Measurements from ENCODE around the gene CEACAM3. TPM values are rescaled to one million over a fixed set of nuclear protein-coding genes. Genes with fewer than 3 reads are reported as not detected.

CEACAM3 gene
- not detected in 5 replicates for total RNA-seq (2022; extraction: Qiagen RNA extraction)

DNA sequence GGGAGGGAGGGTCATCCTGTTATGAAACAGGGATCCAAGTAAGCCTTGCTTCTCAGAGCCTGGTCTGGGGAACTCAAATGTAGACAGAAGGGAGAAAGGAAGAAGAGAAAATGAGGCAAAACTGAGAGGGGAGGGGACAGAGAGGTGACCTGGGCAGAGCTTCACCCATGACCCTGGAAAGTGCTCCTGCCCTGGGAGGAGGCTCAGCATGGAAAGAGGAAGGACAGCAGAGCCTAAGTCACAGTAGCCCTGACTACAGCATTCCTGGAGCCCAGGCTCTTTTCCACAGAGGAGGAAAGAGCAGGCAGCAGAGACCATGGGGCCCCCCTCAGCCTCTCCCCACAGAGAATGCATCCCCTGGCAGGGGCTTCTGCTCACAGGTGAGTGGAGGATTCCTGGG, at the start of gene CEACAM3:
Gene CEACAM3 (plus strand): TSS at position 226 of the 400 bp plus-strand sequence. CDS start 91 bp downstream, at position 317.

DNA sequence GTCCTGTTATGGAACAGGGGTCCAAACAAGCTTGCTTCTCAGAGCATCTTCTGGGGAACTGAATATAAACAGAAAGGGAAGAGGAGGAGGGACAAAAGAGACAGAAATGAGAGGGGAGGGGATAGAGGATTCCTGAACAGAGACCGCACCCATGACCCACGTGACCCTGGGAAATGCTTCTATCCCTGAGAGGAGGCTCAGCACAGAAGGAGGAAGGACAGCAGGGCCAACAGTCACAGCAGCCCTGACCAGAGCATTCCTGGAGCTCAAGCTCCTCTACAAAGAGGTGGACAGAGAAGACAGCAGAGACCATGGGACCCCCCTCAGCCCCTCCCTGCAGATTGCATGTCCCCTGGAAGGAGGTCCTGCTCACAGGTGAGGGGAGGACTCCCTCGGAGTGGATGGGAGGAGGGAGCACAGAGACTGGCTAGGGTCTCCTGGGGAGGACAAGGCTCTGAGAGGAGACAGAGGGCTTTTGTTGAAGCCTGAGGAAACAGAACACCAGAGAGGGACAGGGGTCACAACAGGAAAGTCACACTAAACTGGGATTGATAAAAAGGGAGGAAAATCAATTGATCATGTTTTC, 41.0 kb upstream of the CEACAM3 start, which contains the start of gene CEACAM6:
Gene CEACAM6 (plus strand): TSS at position 203 of the 586 bp plus-strand sequence. CDS start 109 bp downstream, at position 312.

GRCh38 chr19:41844601-41845000, 48.2 kb downstream of the CEACAM3 start, which contains the start of gene LYPD4:
Gene LYPD4, minus strand, starts transcription at chr19:41844683. Its CDS starts 5,398 bp downstream, at chr19:41839285.

GRCh38 chr19:41845001-41845050, 48.4 kb downstream of the CEACAM3 start, which contains the start of gene DMRTC2:
Gene DMRTC2, plus strand, starts transcription at chr19:41845042. Its CDS starts 2,387 bp downstream, at chr19:41847429.

DNA sequence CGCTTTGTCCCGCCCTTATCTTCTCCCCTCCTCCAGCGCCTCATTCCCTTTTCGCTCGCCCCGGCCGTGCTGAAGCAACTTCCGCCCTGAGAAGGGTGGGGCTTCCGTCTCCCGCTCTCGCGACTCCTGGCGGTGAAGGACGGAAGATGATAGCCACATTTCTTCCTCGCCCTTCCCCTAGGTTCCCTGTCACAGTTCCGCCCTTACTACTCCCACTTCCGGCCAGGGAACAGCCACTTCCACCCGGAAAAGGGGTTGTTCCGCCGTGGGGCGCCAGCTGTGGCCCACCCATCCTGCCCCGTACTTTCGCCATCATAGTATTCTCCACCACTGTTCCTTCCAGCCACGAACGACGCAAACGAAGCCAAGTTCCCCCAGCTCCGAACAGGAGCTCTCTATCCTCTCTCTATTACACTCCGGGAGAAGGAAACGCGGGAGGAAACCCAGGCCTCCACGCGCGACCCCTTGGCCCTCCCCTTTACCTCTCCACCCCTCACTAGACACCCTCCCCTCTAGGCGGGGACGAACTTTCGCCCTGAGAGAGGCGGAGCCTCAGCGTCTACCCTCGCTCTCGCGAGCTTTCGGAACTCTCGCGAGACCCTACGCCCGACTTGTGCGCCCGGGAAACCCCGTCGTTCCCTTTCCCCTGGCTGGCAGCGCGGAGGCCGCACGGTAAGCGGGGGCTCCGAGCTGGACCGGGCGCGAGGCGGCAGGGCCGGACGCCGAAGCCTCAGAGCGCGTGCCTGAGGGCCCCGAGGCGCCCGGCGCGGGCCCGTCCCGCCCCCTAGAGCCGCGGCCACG, 63.4 kb downstream of the CEACAM3 start, which contains the start of gene RPS19:
Gene RPS19 (plus strand): TSS at position 638 of the 801 bp plus-strand sequence. CDS start 520 bp downstream, outside the sequence.

Other genes with a start within 250 kb of the CEACAM3 start
- gene CEACAM21, start 220.4 kb upstream of the CEACAM3 start, total RNA-seq (2022; extraction: Qiagen RNA extraction) = not detected in 5 replicates
- gene CEACAM4, start 169.5 kb upstream of the CEACAM3 start, total RNA-seq (2022; extraction: Qiagen RNA extraction) = not detected in 5 replicates
- 0.07 to 0.15 TPM (median 0.12 TPM) in 4 of 5 replicates, not detected in the other for gene CEACAM7, start 108.3 kb upstream of the CEACAM3 start, total RNA-seq (2022; extraction: Qiagen RNA extraction)
- 1.3 to 2.0 TPM (median 1.5 TPM) in 5 replicates for gene CEACAM5, start 88.0 kb upstream of the CEACAM3 start, total RNA-seq (2022; extraction: Qiagen RNA extraction)
- 15.4 to 23.8 TPM (median 19.9 TPM) in 5 replicates for gene CEACAM6, start 41.1 kb upstream of the CEACAM3 start, total RNA-seq (2022; extraction: Qiagen RNA extraction)
- not detected in 5 replicates for gene LYPD4, start 48.1 kb downstream of the CEACAM3 start, total RNA-seq (2022; extraction: Qiagen RNA extraction)
- not detected in 5 replicates for gene DMRTC2, start 48.5 kb downstream of the CEACAM3 start, total RNA-seq (2022; extraction: Qiagen RNA extraction)
- 9,095 to 10,005 TPM (median 9,200 TPM) in 5 replicates for gene RPS19, start 63.7 kb downstream of the CEACAM3 start, total RNA-seq (2022; extraction: Qiagen RNA extraction)
- gene CD79A, start 80.7 kb downstream of the CEACAM3 start, total RNA-seq (2022; extraction: Qiagen RNA extraction) = 0.32 to 1.2 TPM (median 0.90 TPM) in 5 replicates
- 75.9 to 130 TPM (median 117 TPM) in 5 replicates for gene ARHGEF1, start 86.6 kb downstream of the CEACAM3 start, total RNA-seq (2022; extraction: Qiagen RNA extraction)
- gene ERFL, start 131.9 kb downstream of the CEACAM3 start, total RNA-seq (2022; extraction: Qiagen RNA extraction) = 0.20 to 0.46 TPM (median 0.35 TPM) in 5 replicates
- gene RABAC1, start 162.7 kb downstream of the CEACAM3 start, total RNA-seq (2022; extraction: Qiagen RNA extraction) = 181 to 281 TPM (median 246 TPM) in 5 replicates
- gene ATP1A3, start 197.6 kb downstream of the CEACAM3 start, total RNA-seq (2022; extraction: Qiagen RNA extraction) = 3.4 to 4.8 TPM (median 4.1 TPM) in 5 replicates